ENCODE results near the gene MED27. TPM values are rescaled to one million over a fixed set of nuclear protein-coding genes. Genes with fewer than 3 reads are reported as not detected.

Gene MED27
- total RNA-seq, 1 donor from 2014 or later = 24.1 TPM

DNA sequence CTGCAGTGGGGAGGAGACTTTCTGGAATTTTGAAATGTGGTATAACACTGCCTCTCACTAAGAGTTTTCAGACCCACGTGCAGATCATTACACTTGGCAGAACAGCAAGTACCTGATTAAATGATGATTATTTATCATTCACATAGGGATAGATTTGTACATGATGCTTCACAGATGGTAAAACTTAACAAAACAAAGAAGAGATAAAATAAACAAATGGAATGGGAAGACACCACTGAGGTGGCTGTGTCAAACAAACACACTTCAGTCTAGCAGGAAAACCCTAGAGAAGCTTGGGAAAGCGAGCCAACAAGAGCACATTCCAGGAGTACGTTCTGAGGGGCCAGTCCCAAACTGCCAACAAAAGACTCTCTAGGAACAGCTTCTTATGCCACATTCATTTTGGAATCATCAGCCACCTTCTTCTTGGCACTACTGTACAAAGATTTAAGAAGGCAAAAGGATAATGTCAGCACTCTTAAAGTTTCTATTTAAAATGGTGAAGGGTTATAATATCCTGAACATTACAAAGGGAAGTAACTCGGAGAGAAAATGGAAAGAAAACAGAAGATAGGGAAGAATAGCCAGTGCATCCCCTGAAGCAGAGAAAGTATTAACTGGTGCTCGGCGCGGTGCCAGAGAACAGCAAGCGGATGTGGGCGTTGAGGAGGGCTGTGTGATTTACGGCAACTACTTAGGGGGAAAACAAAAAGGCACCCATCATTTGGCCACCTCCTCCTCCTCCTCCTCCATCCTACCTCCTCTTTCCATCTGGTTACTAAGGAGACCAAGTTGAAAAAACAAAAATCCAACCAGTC lies 1.6 kb downstream of the MED27 start:
- Mint-ChIP-seq H3K4me1 (ENCODE audit: unreplicated experiment) (peaks cover 36% of the 10 kb centered on the region), H3K4me3 (ENCODE audit: unreplicated experiment) (peak overlapping the region; percentile 94), H3K36me3 (ENCODE audit: unreplicated experiment) (peaks cover 15% of the 10 kb centered on the region), H3K27ac (ENCODE audit: unreplicated experiment) (no peak overlapping the region), H3K27me3 (ENCODE audit: unreplicated experiment) (peaks cover 9% of the 10 kb centered on the region), H3K9me3 (ENCODE audit: unreplicated experiment) (no peaks in the 10 kb centered on the region)
- DNase-seq (ENCODE audit: extremely low spot score, unreplicated experiment) = no peak
- TF ChIP-seq, protein P1, sequence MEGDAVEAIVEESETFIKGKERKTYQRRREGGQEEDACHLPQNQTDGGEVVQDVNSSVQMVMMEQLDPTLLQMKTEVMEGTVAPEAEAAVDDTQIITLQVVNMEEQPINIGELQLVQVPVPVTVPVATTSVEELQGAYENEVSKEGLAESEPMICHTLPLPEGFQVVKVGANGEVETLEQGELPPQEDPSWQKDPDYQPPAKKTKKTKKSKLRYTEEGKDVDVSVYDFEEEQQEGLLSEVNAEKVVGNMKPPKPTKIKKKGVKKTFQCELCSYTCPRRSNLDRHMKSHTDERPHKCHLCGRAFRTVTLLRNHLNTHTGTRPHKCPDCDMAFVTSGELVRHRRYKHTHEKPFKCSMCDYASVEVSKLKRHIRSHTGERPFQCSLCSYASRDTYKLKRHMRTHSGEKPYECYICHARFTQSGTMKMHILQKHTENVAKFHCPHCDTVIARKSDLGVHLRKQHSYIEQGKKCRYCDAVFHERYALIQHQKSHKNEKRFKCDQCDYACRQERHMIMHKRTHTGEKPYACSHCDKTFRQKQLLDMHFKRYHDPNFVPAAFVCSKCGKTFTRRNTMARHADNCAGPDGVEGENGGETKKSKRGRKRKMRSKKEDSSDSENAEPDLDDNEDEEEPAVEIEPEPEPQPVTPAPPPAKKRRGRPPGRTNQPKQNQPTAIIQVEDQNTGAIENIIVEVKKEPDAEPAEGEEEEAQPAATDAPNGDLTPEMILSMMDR (IDR thresholded peaks at IDR 0.05) = no peak

DNA sequence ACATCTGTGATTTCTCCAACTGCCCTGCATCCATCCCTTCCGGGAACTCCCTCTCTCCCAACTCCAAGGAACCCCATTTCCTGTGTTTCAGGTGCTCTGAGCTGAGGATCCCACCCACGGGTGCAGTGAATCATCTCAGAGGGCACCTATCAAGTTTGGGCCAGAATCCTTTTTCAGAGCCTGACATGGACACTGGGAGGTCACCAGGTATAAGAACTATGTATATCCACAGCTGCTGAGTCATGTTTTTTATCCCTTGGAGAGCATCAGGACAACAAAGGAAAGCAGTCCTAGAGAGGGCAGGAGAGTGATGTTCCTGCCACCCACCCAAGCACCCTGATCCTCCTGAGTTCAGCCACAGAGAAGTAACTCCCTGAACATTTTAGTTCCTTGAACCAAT lies 3.8 kb downstream of the MED27 start:
- DNase-seq (ENCODE audit: extremely low spot score, unreplicated experiment) = no peak
- Mint-ChIP-seq H3K36me3 (ENCODE audit: unreplicated experiment) (peaks cover 16% of the 10 kb centered on the region), H3K27ac (ENCODE audit: unreplicated experiment) (no peak overlapping the region), H3K9me3 (ENCODE audit: unreplicated experiment) (no peaks in the 10 kb centered on the region), H3K27me3 (ENCODE audit: unreplicated experiment) (peaks cover 2% of the 10 kb centered on the region), H3K4me1 (ENCODE audit: unreplicated experiment) (peaks cover 36% of the 10 kb centered on the region), H3K4me3 (ENCODE audit: unreplicated experiment) (no peak overlapping the region)
- TF ChIP-seq, protein P1 (IDR thresholded peaks at IDR 0.05) = no peak

DNA sequence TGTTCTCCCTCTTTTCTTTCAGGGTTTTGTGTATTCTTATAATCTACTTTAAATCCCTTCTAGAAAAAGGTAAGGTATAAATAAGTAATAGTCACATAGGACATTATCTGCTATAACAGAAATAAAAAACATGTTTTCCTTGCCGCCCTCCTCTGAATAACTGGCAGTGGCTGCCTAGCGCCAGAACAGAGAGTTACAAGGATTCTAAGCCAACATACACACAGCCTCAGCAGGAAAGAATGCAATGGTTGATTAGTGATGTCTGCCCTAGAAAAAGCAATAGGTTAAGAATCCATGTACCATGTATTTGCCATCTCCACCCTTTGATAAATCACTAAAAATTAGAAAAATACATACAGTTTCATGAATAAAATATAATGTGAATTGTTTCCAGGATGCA lies 4.9 kb downstream of the MED27 start:
- Mint-ChIP-seq H3K27me3 (ENCODE audit: unreplicated experiment) (no peaks in the 10 kb centered on the region), H3K4me1 (ENCODE audit: unreplicated experiment) (peaks cover 35% of the 10 kb centered on the region), H3K9me3 (ENCODE audit: unreplicated experiment) (no peaks in the 10 kb centered on the region), H3K36me3 (ENCODE audit: unreplicated experiment) (peaks cover 16% of the 10 kb centered on the region), H3K27ac (ENCODE audit: unreplicated experiment) (peak overlapping the region; percentile 20), H3K4me3 (ENCODE audit: unreplicated experiment) (no peak overlapping the region)
- DNase-seq (ENCODE audit: extremely low spot score, unreplicated experiment) = no peak
- TF ChIP-seq, protein P1 (IDR thresholded peaks at IDR 0.05) = no peak

DNA sequence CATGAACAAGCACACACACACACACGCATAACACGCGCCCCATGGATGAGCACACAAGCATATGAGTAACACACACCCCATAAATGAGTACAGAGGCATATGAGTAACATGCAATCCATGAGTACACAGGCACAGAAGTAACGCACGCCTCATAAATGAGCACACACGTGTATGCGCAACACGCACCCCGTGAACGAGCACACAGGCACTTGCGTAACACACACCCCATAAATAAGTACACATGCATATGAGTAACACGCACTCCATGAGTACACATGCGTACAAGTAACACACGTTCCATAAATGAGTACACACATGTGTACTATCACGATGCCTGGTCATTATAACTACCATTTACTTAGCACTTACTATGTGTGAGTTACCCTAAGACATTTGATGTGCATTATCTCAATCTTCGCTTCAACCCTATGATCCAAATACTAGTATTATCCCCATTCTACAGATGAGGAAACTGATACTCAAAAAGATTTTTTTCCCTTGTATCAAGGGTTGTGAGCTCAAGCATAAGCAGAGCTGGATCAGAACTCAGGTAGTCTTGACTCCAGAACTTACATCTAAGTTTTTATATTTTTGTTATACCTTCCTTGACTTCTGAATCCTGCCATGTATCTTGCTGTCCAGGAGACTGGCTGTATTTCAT lies 7.7 kb downstream of the MED27 start:
- Mint-ChIP-seq H3K4me1 (ENCODE audit: unreplicated experiment) (peaks cover 22% of the 10 kb centered on the region), H3K36me3 (ENCODE audit: unreplicated experiment) (peaks cover 27% of the 10 kb centered on the region), H3K27me3 (ENCODE audit: unreplicated experiment) (no peaks in the 10 kb centered on the region), H3K27ac (ENCODE audit: unreplicated experiment) (no peak overlapping the region), H3K9me3 (ENCODE audit: unreplicated experiment) (no peaks in the 10 kb centered on the region), H3K4me3 (ENCODE audit: unreplicated experiment) (no peak overlapping the region)
- DNase-seq (ENCODE audit: extremely low spot score, unreplicated experiment) = no peak
- TF ChIP-seq, protein P1 (IDR thresholded peaks at IDR 0.05) = no peak

Data from osteocyte (in vitro differentiated cells).